Sigmoid colon (tissue), 7 donors: ENCODE data around the gene TMEM185A. TPM values are rescaled to one million over a fixed set of nuclear protein-coding genes. Genes with fewer than 3 reads are reported as not detected.

Experiments used
- DNase-seq: peaks from one replicate; pipeline ENCODE4 v3.0.0-alpha.2; 2019
- H3K27ac ChIP-seq, 4 donors: fragments of 200-600 bp; sonication (generic); one replicate each; pipeline ENCODE4 v1.5.1; 2016 to 2019; ENCODE audit warnings: mild to moderate bottlenecking in 1 of 4
- H3K27me3 ChIP-seq, 3 donors: fragments of 200-600 bp; sonication (generic); one replicate each; pipeline ENCODE4 v1.5.1; 2019; ENCODE audit warnings: mild to moderate bottlenecking in 1 of 3
- H3K36me3 ChIP-seq, 4 donors: fragments of 200-600 bp; sonication (generic); one replicate each; pipeline ENCODE4 v1.5.1; 2016 to 2019
- H3K4me1 ChIP-seq, 4 donors: fragments of 200-600 bp; sonication (generic); one replicate each; pipeline ENCODE4 v1.5.1; 2017 to 2019
- H3K4me3 ChIP-seq, 4 donors: fragments of 200-600 bp; sonication (generic); one replicate each; pipeline ENCODE4 v1.5.1; 2017 to 2019; ENCODE audit warnings: mild to moderate bottlenecking in 2 of 4, moderate library complexity in 1 of 4
- H3K9me3 ChIP-seq, 4 donors: fragments of 200-600 bp in 3 of 4; sonication (generic) in 3 of 4; one replicate each; pipeline versions ENCODE4 v1.5.1 to v1.6.1; 2013 to 2019
- EP300 ChIP-seq, 4 donors: sonication (generic); formaldehyde crosslinking; IDR thresholded peaks; one replicate each; pipeline ENCODE4 v1.6.1; 2017; ENCODE audit warnings: antibody characterized with exemption in 4 of 4
- POLR2A ChIP-seq, 2 donors: fragments of 450-650 bp; IDR thresholded peaks; one replicate each; pipeline ENCODE4 v1.6.1; 2016; ENCODE audit warnings: antibody characterized with exemption in 2 of 2, mild to moderate bottlenecking in 2 of 2, moderate library complexity in 2 of 2
- POLR2AphosphoS5 ChIP-seq, 4 donors: sonication (generic); formaldehyde crosslinking; IDR thresholded peaks; one replicate each; pipeline ENCODE4 v1.6.1; 2017; ENCODE audit warnings: antibody characterized with exemption in 4 of 4
- WGBS, 2 donors: extraction: QIAGEN DNeasy Blood & Tissue Kit; methylation state at CpG; one replicate each; pipeline ENCODE4 v1.1.7; 2013; 5-methylcytosine and 5-hydroxymethylcytosine counted together
- intact Hi-C: fragments of 100-400 bp; cut with DNase I; formaldehyde crosslinking; loops from one replicate; pipeline ENCODE4 v1.15.1; 2023
- polyA plus RNA-seq, 3 donors: library from polyadenylated mRNA; stranded (reverse); fragments of 200-250 nt; gene quantifications; one replicate each; pipeline ENCODE4 v1.2.3, GENCODE V29; 2013
- total RNA-seq, 4 donors: library from RNA; depleted of rRNA; stranded (reverse); fragments of >200 nt; gene quantifications; one replicate each; pipeline ENCODE4 v1.1.0, GENCODE V29; 2016
- TF ChIP-seq, protein P1 (sequence below), 4 experiments: fragments of 450-650 bp in 3 of 4; fragments of 200-600 bp in 1 of 4; IDR thresholded peaks; one replicate each; pipeline ENCODE4 v1.5.1; 2016 to 2019; ENCODE audit warnings: antibody characterized with exemption in 4 of 4, mild to moderate bottlenecking in 3 of 4, moderate library complexity in 2 of 4
- donor health status: healthy with polysubstance abuse.
- donor health status: Bipolar disorder and iron deficiency.
- donor health status: healthy.

The TMEM185A gene
- total and polyA plus RNA-seq, 7 donors: 4.2 to 18.3 (median 11.4) TPM

DNA sequence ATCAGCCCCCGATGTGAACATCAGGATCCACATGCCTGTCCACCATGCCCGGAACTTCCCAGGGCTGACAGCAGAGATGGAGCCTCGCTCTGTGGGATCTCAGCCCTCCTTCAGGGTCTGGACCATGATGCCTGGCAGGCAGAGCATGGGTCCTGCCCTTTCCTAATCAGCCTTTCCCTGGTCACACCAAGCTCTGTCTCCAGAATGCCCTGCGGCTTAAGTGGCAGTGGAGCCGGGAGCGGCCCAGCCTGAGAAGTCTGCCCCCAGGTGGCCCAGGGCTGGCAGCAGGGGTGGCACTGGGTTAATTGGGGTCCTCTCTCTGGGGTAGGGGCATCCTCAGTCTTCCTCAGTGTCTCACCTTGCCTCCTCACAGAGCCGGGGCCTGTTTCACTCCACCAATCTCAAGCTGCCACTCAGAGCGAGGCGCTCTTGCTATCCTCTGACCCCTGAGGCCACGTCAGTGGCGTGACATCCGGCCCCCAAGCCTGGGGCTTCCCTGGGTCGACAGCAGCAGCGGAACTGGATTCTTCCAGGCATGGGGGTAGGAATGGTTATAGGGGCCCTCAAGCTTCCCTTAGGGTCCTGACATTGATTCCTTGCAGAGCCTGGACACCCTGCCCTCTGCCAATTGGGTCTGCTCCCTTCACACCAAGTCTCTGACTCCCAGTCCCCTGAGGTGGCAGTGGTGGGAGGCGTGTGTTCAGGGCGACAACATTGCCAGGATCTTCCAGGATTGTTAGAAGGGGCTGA lies 20.8 kb upstream of the TMEM185A start:
- H3K4me3 ChIP-seq: no peak overlapping the region
- H3K27me3 ChIP-seq: no peaks in the 10 kb centered on the region
- no peak overlapping the region for H3K27ac ChIP-seq
- no peak for TF ChIP-seq EP300 (IDR thresholded peaks at IDR 0.05)
- no peak for TF ChIP-seq POLR2A (IDR thresholded peaks at IDR 0.05)
- TF ChIP-seq POLR2AphosphoS5 (IDR thresholded peaks at IDR 0.05): no peak
- TF ChIP-seq, protein P1, sequence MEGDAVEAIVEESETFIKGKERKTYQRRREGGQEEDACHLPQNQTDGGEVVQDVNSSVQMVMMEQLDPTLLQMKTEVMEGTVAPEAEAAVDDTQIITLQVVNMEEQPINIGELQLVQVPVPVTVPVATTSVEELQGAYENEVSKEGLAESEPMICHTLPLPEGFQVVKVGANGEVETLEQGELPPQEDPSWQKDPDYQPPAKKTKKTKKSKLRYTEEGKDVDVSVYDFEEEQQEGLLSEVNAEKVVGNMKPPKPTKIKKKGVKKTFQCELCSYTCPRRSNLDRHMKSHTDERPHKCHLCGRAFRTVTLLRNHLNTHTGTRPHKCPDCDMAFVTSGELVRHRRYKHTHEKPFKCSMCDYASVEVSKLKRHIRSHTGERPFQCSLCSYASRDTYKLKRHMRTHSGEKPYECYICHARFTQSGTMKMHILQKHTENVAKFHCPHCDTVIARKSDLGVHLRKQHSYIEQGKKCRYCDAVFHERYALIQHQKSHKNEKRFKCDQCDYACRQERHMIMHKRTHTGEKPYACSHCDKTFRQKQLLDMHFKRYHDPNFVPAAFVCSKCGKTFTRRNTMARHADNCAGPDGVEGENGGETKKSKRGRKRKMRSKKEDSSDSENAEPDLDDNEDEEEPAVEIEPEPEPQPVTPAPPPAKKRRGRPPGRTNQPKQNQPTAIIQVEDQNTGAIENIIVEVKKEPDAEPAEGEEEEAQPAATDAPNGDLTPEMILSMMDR (IDR thresholded peaks at IDR 0.05): no peak
- 85 to 93% methylated on average over 16 of the region's 16 CpGs for WGBS, 2 donors
- no peaks in the 10 kb centered on the region for H3K4me1 ChIP-seq
- intact Hi-C loops: no loop called here
- H3K9me3 ChIP-seq: no peaks in the 10 kb centered on the region
- no peaks in the 10 kb centered on the region for H3K36me3 ChIP-seq
- no peak for DNase-seq

DNA sequence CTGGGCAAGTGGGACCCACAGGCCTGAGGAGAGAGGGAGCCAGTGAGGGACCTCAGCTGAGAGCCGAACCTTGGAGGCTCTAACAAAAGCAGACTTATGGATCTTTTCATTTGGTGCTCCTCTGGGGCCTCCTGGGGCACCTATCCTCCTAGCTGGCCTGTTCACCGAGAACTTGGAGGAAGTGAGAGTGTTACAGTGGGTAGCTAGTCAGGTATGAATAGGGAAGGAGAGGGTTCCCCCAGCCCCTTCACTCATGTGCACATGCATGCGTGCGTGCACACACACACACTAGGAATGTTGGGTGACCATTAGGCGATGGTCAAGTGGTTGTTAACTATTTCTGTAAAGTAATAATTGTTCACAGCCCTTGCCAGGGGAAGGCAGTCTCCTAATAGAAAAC lies 18.6 kb upstream of the TMEM185A start:
- no peaks in the 10 kb centered on the region for H3K27me3 ChIP-seq
- no peaks in the 10 kb centered on the region for H3K36me3 ChIP-seq
- no peak for DNase-seq
- no peak overlapping the region for H3K4me3 ChIP-seq
- TF ChIP-seq, protein P1 (IDR thresholded peaks at IDR 0.05): no peak
- TF ChIP-seq POLR2A (IDR thresholded peaks at IDR 0.05) (no peak), POLR2AphosphoS5 (IDR thresholded peaks at IDR 0.05) (no peak), EP300 (IDR thresholded peaks at IDR 0.05) (no peak)
- H3K27ac ChIP-seq: no peak overlapping the region
- H3K9me3 ChIP-seq: no peaks in the 10 kb centered on the region
- intact Hi-C loops: no loop called here
- H3K4me1 ChIP-seq: no peaks in the 10 kb centered on the region
- WGBS, 2 donors: 83 to 89% methylated on average over 5 of the region's 5 CpGs

DNA sequence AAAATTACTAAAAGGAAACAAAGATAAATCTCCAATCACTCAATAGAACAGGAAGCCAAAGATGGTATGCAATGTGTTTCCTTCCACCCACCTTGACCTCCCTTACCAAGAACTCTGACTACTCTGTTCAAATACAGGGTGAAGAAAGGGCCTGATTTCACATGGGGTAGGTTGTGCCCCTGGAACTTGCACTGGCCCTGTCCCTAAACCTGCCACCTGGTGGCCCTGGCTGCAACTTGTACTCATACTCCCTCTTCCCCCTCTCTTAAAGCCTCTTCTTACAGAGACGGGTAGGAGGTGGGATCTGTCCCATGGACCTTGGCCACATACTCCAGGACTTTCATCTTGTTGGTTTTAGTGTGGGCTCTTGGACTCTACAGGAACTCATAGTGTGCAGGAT lies 17.3 kb upstream of the TMEM185A start:
- no peaks in the 10 kb centered on the region for H3K9me3 ChIP-seq
- no peaks in the 10 kb centered on the region for H3K27me3 ChIP-seq
- intact Hi-C loops: no loop called here
- no peak overlapping the region for H3K27ac ChIP-seq
- TF ChIP-seq POLR2AphosphoS5 (IDR thresholded peaks at IDR 0.05): no peak
- DNase-seq: no peak
- H3K4me1 ChIP-seq: no peaks in the 10 kb centered on the region
- H3K4me3 ChIP-seq: no peak overlapping the region
- 66 to 77% methylated on average over 1 of the region's 1 CpG for WGBS, 2 donors
- no peaks in the 10 kb centered on the region for H3K36me3 ChIP-seq

DNA sequence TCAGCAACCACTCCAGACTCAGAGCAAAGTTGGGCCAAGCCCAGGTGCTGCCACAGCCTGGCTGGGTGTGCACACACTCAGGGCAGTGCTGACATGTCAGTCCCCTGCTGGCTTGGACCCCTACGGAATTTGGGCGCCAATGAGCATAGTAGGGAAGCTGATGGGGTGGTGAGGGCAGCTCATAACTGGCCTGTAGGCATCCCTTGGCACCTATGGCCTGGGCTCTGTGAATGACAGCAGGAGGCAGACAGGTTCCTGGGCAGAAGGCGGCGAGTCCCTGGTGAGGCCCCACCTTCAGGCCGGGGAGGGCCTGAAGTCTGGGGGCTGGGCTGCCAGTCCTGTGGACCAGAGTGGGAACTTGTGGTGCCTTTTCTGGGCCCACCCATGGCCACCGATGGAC lies 15.9 kb upstream of the TMEM185A start:
- Histone ChIP-seq H3K9me3 (no peaks in the 10 kb centered on the region), H3K27me3 (no peaks in the 10 kb centered on the region), H3K4me3 (no peak overlapping the region), H3K27ac (no peak overlapping the region), H3K36me3 (no peaks in the 10 kb centered on the region), H3K4me1 (no peaks in the 10 kb centered on the region)
- TF ChIP-seq POLR2AphosphoS5 (IDR thresholded peaks at IDR 0.05) (no peak), POLR2A (IDR thresholded peaks at IDR 0.05) (no peak), EP300 (IDR thresholded peaks at IDR 0.05) (no peak)
- TF ChIP-seq, protein P1 (IDR thresholded peaks at IDR 0.05): no peak
- 89 to 90% methylated on average over 6 of the region's 6 CpGs for WGBS, 2 donors
- no peak for DNase-seq
- intact Hi-C loops: no loop called here

DNA sequence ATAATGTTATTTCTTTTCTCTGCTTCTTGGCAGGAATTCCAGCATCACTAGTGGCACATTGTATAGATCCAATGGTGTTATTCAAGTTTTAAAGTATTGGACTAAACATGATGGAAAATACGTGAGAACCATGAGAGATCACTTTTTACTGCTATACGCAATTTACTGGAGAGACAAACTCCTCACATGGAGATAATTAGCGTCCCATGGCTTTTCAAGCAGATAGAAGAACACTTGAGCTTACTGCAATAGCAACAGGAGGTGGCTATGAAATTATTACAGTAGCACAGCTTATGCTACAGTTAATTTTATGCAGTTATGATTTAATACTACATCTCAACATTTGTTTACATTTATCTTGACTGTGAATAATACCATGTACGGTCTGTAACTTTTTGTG lies 11.9 kb upstream of the TMEM185A start:
- Histone ChIP-seq H3K36me3 (no peaks in the 10 kb centered on the region), H3K27ac (no peak overlapping the region), H3K4me1 (no peaks in the 10 kb centered on the region), H3K9me3 (no peaks in the 10 kb centered on the region), H3K4me3 (no peak overlapping the region), H3K27me3 (no peaks in the 10 kb centered on the region)
- intact Hi-C loops: no loop called here
- DNase-seq: no peak
- WGBS, 2 donors: 73 to 76% methylated on average over 4 of the region's 4 CpGs
- no peak for TF ChIP-seq POLR2A (IDR thresholded peaks at IDR 0.05)
- TF ChIP-seq EP300 (IDR thresholded peaks at IDR 0.05): no peak
- TF ChIP-seq POLR2AphosphoS5 (IDR thresholded peaks at IDR 0.05): no peak
- TF ChIP-seq, protein P1 (IDR thresholded peaks at IDR 0.05): no peak
